Suprapubic skin (tissue), 4 donors: ENCODE data around the gene NDUFB11.

ENCODE experiments used
- POLR2A ChIP-seq, 2 donors: fragments of 450-650 bp; IDR thresholded peaks; one replicate each; pipeline ENCODE4 v1.6.1; 2017; ENCODE audit warnings: antibody characterized with exemption in 2 of 2, mild to moderate bottlenecking in 2 of 2, moderate library complexity in 2 of 2
- POLR2AphosphoS5 ChIP-seq, 3 donors: sonication (generic); formaldehyde crosslinking; IDR thresholded peaks; one replicate each; pipeline ENCODE4 v1.6.1; 2017; ENCODE audit warnings: antibody characterized with exemption in 3 of 3
- TF ChIP-seq, protein P1 (sequence below), 2 donors: fragments of 200-600 bp in 1 of 2; fragments of 450-650 bp in 1 of 2; sonication (generic) in 1 of 2; IDR thresholded peaks; one replicate each; pipeline ENCODE4 v1.5.1; 2016 to 2019; ENCODE audit warnings: antibody characterized with exemption in 2 of 2, mild to moderate bottlenecking in 1 of 2, moderate library complexity in 1 of 2

DNA sequence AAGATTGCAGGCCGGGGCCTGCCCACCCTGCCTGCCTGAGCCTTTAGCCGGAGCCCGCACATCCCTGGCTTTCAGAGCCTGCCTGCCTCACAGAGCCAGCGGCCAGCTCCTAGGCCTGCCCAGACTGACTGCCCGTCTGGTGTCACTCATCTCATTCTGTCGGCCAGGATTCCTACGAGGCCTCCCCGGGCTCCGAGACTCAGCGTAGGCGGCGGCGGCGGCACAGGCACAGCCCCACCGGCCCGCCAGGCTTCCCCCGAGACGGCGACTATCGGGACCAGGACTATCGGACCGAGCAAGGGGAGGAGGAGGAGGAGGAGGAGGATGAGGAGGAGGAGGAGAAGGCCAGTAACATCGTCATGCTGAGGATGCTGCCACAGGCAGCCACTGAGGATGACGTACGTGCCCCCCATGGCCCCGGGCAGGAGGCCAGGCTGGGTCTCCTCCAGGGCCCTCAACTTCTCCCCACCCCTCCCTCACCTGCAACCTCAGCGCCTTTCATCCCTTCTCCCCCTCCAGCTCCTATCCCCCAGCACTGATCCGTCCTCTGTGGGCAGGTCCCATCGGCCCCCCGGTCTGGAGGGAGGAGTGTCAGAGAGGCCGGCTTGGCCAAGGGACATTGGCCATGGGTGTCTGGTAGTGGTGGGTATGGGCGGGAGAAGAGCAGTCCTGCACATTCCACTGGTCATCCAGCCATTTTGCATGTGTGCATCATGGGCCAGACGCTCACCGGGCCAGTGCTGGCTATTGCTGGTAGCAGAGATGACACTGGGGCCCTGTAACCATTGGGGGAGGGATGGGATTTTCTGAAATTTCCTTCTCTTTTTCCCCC lies 26.6 kb upstream of the NDUFB11 start:
- TF ChIP-seq POLR2A (IDR thresholded peaks at IDR 0.05) (no peak), POLR2AphosphoS5 (IDR thresholded peaks at IDR 0.05) (no peak)
- TF ChIP-seq, protein P1, sequence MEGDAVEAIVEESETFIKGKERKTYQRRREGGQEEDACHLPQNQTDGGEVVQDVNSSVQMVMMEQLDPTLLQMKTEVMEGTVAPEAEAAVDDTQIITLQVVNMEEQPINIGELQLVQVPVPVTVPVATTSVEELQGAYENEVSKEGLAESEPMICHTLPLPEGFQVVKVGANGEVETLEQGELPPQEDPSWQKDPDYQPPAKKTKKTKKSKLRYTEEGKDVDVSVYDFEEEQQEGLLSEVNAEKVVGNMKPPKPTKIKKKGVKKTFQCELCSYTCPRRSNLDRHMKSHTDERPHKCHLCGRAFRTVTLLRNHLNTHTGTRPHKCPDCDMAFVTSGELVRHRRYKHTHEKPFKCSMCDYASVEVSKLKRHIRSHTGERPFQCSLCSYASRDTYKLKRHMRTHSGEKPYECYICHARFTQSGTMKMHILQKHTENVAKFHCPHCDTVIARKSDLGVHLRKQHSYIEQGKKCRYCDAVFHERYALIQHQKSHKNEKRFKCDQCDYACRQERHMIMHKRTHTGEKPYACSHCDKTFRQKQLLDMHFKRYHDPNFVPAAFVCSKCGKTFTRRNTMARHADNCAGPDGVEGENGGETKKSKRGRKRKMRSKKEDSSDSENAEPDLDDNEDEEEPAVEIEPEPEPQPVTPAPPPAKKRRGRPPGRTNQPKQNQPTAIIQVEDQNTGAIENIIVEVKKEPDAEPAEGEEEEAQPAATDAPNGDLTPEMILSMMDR (IDR thresholded peaks at IDR 0.05): no peak
